ENCODE results near the gene FAM227B. TPM values are rescaled to one million over a fixed set of nuclear protein-coding genes. Genes with fewer than 3 reads are reported as not detected.
"Not testable (repeated sequence)": the region's sequence is repeated elsewhere in the genome, so short reads cannot be mapped to it uniquely, and the experiment has no call there.

The FAM227B gene
- polyA plus RNA-seq, 1 experiment, result 5.0 TPM

DNA sequence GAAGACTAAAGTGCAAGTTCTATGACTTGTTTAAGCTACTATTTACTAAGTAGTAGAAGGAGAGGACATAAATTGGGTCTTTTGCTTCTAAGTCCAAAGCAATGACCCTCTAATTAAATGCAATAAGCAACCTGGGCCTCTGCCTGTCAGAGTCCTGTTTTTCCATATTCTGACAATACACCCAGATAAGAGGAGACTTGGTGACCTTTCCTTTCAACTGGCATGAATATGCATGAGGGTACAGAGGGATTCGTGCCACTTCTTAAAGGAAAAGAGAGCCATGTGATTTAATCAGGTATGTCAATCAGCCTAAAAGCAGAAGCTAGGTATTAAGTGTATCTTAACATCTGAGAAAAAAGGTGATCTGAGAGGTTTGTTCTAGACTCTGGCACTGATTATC, 248.3 kb downstream of the FAM227B start:
- H3K4me3 ChIP-seq (ENCODE audit: low read depth, low read length), result no peak overlapping the region
- ChIA-PET CTCF (no interaction called here), POLR2A (no interaction called here)
- TF ChIP-seq, protein P1, sequence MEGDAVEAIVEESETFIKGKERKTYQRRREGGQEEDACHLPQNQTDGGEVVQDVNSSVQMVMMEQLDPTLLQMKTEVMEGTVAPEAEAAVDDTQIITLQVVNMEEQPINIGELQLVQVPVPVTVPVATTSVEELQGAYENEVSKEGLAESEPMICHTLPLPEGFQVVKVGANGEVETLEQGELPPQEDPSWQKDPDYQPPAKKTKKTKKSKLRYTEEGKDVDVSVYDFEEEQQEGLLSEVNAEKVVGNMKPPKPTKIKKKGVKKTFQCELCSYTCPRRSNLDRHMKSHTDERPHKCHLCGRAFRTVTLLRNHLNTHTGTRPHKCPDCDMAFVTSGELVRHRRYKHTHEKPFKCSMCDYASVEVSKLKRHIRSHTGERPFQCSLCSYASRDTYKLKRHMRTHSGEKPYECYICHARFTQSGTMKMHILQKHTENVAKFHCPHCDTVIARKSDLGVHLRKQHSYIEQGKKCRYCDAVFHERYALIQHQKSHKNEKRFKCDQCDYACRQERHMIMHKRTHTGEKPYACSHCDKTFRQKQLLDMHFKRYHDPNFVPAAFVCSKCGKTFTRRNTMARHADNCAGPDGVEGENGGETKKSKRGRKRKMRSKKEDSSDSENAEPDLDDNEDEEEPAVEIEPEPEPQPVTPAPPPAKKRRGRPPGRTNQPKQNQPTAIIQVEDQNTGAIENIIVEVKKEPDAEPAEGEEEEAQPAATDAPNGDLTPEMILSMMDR (IDR thresholded peaks at IDR 0.05; ENCODE audit: insufficient read depth, low read depth, low read length), result no peak
- DNase-seq (ENCODE audit: low read depth), result no peak
- no peaks in the 10 kb centered on the region for H3K36me3 ChIP-seq (ENCODE audit: control insufficient read depth, insufficient read depth, low read length)
- no peaks in the 10 kb centered on the region for H3K27me3 ChIP-seq (ENCODE audit: control insufficient read depth, insufficient read depth, low read length)

DNA sequence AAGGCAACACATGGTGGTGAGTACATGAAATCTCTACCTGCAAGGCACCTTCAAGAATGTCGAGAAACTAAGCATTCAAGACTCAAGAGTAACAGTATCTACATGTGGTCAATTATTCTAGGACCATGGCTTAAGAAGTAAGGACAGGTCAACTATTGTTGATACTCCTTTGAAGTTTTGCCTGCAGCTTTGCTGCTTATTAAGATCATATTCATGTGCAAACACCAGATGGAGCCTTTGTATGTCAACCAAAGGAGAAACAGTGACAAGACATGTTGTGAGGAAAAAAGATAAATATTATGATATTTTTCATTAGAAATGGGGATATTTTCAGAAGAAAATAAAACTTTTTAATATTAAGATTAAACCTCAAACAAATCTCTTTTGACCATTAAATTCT, 249.8 kb downstream of the FAM227B start:
- no peak for DNase-seq (ENCODE audit: low read depth)
- CTCF ChIA-PET, result interaction anchor here (0.6 to 1.1 kb wide), 2 partner anchors 147 to 633 kb away, joined by 3 to 4 read pairs; no protein-coding TSS in a partner anchor

DNA sequence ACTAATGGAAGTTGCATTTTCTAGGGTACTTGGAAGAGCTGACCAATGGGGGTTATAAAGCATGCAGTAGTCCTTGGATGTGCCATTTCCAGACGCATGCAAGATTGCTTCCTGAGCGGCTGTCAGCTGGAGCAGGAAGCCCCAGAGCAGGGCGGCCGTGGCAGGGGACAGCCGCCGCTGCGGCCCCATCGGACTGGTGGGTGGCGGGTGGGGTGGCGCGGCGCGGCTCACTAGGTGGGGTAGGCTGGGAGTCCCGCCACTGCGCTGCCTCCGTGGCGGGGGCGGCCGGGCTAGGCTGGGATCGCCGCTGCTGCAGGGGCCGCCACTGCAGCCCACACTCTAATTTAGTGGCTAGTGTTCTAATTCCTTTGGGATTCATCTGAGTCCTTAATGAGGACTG, 254.1 kb downstream of the FAM227B start:
- no peaks in the 10 kb centered on the region for H3K27me3 ChIP-seq (ENCODE audit: control insufficient read depth, insufficient read depth, low read length)
- TF ChIP-seq, protein P1 (IDR thresholded peaks at IDR 0.05; ENCODE audit: insufficient read depth, low read depth, low read length), result no peak
- H3K36me3 ChIP-seq (ENCODE audit: control insufficient read depth, insufficient read depth, low read length), result no peaks in the 10 kb centered on the region
- no peak overlapping the region for H3K4me3 ChIP-seq (ENCODE audit: low read depth, low read length)
- ChIA-PET CTCF (no interaction called here), POLR2A (no interaction called here)
- no peak for DNase-seq (ENCODE audit: low read depth)

More for the DNA sequence above, 249.8 kb downstream of the FAM227B start:
- TF ChIP-seq, protein P1 (IDR thresholded peaks at IDR 0.05; ENCODE audit: insufficient read depth, low read depth, low read length), result peak; percentile 43
- Histone ChIP-seq H3K27me3 (ENCODE audit: control insufficient read depth, insufficient read depth, low read length) (no peaks in the 10 kb centered on the region), H3K4me3 (ENCODE audit: low read depth, low read length) (no peak overlapping the region), H3K36me3 (ENCODE audit: control insufficient read depth, insufficient read depth, low read length) (no peaks in the 10 kb centered on the region)
- POLR2A ChIA-PET, result no interaction called here

DNA sequence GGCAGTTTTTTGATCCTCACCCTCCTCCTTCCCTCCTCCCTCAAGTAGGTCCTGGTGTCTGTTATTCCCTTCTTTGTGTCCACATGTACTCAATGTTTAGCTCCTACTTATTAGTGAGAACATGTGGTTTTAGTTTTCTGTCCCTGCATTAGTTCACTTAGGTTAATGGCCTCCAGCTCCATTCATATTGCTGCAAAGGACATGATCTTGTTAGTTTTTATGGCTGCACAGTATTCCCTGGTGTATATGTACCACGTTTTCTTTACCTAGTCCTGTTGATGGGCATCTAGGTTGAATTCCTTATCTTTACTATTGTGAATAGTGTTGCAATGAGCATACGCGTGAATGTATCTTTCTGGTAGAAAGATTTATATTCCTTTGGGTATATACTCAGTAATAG, 259.2 kb downstream of the FAM227B start:
- CTCF ChIA-PET, result no interaction called here
- POLR2A ChIA-PET, result no interaction called here
- Histone ChIP-seq H3K36me3 (ENCODE audit: control insufficient read depth, insufficient read depth, low read length) (no peaks in the 10 kb centered on the region), H3K4me3 (ENCODE audit: low read depth, low read length) (no peak overlapping the region), H3K27me3 (ENCODE audit: control insufficient read depth, insufficient read depth, low read length) (no peaks in the 10 kb centered on the region)
- TF ChIP-seq, protein P1 (IDR thresholded peaks at IDR 0.05; ENCODE audit: insufficient read depth, low read depth, low read length), result no peak
- DNase-seq (ENCODE audit: low read depth), result no peak

DNA sequence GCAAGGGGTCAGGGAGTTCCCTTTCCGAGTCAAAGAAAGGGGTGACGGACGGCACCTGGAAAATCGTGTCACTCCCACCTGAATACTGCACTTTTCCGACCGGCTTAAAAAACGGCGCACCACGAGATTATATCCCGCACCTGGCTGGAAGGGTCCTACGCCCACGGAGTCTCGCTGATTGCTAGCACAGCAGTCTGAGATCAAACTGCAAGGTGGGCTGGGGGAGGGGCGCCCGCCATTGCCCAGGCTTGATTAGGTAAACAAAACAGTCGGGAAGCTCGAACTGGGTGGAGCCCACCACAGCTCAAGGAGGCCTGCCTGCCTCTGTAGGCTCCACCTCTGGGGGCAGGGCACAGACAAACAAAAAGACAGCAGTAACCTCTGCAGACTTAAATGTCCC, 266.2 kb downstream of the FAM227B start:
- POLR2A ChIA-PET; H3K36me3 ChIP-seq (ENCODE audit: control insufficient read depth, insufficient read depth, low read length); H3K27me3 ChIP-seq (ENCODE audit: control insufficient read depth, insufficient read depth, low read length); CTCF ChIA-PET; DNase-seq (ENCODE audit: low read depth); H3K4me3 ChIP-seq (ENCODE audit: low read depth, low read length): not testable (repeated sequence)

DNA sequence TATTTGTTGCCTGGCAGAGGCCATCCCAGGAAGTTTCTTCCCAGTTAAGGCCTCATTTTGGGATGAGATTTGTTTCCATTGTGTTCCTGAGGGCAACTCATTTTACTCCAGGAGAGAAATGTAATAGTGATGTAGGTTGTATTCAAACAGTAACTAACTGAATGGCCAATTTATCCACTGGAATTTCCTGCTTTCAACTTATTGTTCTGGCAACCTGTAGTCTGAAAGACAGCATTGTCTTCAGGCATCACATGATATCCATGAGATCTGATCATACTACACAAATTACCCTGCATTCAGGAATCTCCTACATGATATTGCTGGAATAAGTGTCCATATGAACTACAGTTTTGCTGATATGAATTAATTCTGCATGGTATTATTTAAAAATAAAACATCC, 277.1 kb downstream of the FAM227B start:
- POLR2A ChIA-PET, result no interaction called here
- DNase-seq (ENCODE audit: low read depth), result no peak
- Histone ChIP-seq H3K27me3 (ENCODE audit: control insufficient read depth, insufficient read depth, low read length) (no peaks in the 10 kb centered on the region), H3K4me3 (ENCODE audit: low read depth, low read length) (no peak overlapping the region), H3K36me3 (ENCODE audit: control insufficient read depth, insufficient read depth, low read length) (no peaks in the 10 kb centered on the region; the same call in none of the 2 replicates)
- TF ChIP-seq, protein P1 (IDR thresholded peaks at IDR 0.05; ENCODE audit: insufficient read depth, low read depth, low read length), result no peak
- CTCF ChIA-PET, result no interaction called here

All from BJ (cell line).